ENCODE data around the gene TGOLN2.

Gene TGOLN2

DNA sequence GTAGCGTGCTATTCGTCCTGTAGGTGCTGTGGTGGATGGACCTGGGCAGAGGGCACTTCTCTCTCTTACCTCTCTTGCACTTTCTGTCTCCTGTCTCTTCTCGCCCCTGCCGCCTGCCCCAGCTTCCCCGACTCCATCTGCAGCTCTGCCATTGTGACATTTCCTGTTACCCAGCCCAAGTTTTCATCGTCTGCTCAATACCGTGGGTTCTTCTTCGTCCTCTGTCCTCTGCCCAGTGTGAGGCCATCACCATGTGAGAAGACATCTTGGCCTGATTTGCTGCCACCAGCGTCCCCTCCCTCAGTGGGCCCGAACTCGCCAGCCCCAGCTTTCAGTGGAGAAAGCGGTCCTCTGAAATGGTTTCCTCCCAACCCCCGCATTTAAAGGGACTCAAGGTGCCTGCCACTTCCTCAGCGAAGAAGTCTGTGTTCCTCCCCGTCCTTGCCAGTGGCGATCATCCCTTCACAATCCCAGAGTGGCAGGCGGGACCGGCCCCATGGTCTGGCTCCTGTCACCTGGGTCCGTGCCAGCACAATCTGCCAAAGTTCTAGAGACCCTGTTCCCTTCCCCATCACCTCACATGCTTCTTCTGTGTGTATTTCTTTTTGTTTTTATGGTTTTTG, 18.0 kb downstream of the TGOLN2 start:
- in situ Hi-C loops (cut with MboI; ENCODE audit: low sequenced_read_pairs), result loop anchor here (10.0 kb wide), 1 partner anchor 385 kb away; no protein-coding TSS in a partner anchor

- in situ Hi-C loops (cut with MboI; ENCODE audit: low sequenced_read_pairs), result loop anchor here (10.0 kb wide), 1 partner anchor 384 kb away; no protein-coding TSS in a partner anchor
These were observed 18.8 kb downstream of the TGOLN2 start for GRCh38 chr2:85308896-85309555.

GRCh38 chr2:85308201-85308600, 19.6 kb downstream of the TGOLN2 start:
- in situ Hi-C loops (cut with MboI; ENCODE audit: low sequenced_read_pairs), result loop anchor here (10.0 kb wide), 1 partner anchor 383 kb away; no protein-coding TSS in a partner anchor

GRCh38 chr2:85307527-85307897, 20.3 kb downstream of the TGOLN2 start:
- in situ Hi-C loops (cut with MboI; ENCODE audit: low sequenced_read_pairs), result loop anchor here (10.0 kb wide), 1 partner anchor 383 kb away; no protein-coding TSS in a partner anchor

DNA sequence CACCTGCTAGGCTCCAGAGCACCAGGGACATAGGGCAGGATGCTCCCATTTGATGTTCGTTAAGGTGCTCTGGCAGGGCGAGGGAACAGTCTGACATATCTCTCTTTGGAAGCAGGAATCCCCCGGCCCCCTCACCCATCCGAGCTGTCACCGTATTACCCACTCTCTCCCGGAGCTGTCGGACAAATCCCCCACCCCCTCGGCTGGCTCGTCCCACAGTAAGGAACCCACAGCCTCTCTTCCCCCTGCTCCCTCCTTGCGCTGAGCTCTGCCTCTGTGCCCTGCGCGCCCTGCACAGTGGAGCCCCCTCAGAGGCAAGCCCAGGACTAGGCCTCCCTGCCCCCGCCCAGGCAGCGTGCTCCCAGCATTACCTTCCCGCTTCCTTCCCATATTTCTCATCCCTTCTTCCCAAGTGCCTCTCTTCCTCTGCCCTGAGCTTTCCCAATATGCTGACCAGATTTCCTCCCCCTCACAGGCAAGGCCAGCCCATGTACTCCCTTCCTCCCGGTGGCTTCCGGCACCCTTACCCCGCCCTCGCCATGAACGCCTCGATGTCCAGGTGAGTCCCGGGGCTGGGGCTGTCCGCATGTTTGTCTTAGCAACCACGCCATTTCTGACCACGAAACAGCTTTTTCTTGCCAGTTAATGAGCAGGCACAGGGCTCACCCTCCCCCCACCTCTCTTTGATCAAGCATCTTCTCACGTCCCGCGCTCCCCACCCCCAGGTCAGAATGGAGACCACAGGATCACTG, 23.8 kb downstream of the TGOLN2 start:
- in situ Hi-C loops (cut with MboI; ENCODE audit: low sequenced_read_pairs), result loop anchor here (10.0 kb wide), 1 partner anchor 379 kb away; no protein-coding TSS in a partner anchor

DNA sequence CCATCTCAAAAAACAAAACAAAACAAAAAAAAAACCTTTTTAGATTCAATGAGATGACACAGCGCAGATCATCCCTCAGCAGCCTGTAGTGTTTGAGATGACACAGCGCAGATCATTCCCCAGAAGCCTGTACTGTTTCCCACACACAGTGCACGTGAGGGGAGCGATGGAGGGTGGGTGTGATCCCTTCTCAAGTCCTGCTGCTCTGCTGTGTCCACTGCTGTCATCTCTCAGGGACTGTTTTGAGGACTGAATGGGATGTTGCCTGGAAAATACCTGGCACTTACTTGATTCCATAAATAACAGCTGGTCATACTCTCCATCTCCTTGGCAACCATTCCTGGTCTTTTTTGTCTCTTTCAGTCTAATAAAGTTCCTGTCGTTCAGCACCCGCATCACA, 25.7 kb downstream of the TGOLN2 start:
- in situ Hi-C loops (cut with MboI; ENCODE audit: low sequenced_read_pairs), result loop anchor here (10.0 kb wide), 1 partner anchor 377 kb away; no protein-coding TSS in a partner anchor

GRCh38 chr2:85291425-85292023, 36.3 kb downstream of the TGOLN2 start:
- in situ Hi-C loops (cut with MboI; ENCODE audit: low sequenced_read_pairs), result loop anchor here (25.0 kb wide), 1 partner anchor 804 kb away; no protein-coding TSS in a partner anchor

- in situ Hi-C loops (cut with MboI; ENCODE audit: low sequenced_read_pairs), result loop anchor here (25.0 kb wide), 1 partner anchor 801 kb away; no protein-coding TSS in a partner anchor
These were observed 39.5 kb downstream of the TGOLN2 start for GRCh38 chr2:85288244-85288725.

- in situ Hi-C loops (cut with MboI; ENCODE audit: low sequenced_read_pairs), result loop anchor here (25.0 kb wide), 1 partner anchor 800 kb away; no protein-coding TSS in a partner anchor
These were observed 40.1 kb downstream of the TGOLN2 start for GRCh38 chr2:85287721-85288120.

DNA sequence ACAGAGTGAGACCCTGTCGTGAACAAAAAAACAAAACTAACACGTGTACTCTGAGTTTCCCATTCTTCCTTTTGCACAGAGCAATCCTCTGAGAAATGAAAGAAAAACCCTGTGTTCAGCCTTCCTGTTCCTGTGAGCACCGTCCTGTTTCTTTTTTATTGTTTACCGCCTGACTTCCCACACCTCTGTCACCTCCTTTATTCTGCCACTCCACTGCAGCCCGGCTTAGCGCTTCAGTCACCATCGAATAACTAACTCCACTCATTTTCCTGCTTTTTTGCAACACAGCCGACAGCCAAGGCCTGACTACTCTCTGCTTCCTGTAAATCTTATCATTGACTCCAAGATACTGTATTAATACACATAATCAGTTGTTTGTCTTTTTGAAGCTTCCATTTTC, 40.9 kb downstream of the TGOLN2 start:
- in situ Hi-C loops (cut with MboI; ENCODE audit: low sequenced_read_pairs), result loop anchor here (25.0 kb wide), 1 partner anchor 800 kb away; no protein-coding TSS in a partner anchor

DNA sequence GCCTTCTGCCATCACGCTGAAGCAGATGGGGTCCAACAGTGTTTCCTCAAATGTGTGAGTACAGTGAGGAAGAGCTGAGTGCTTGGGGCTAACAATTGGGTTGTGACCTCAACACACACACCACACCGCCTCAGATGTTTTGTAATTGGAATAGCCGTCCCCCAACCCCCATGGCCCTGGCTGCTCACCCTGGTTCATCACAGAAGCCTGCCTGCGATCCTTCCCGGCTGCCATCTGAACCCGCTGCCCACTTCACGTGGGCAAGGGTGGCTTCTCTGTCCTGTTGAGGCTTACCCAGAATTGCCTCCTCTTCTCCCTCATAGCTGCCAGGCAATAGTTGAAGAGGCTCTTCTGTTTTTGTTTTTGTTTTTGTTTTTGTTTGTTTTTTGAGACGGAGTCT, 44.1 kb downstream of the TGOLN2 start:
- in situ Hi-C loops (cut with MboI; ENCODE audit: low sequenced_read_pairs), result loop anchor here (25.0 kb wide), 1 partner anchor 796 kb away; no protein-coding TSS in a partner anchor

DNA sequence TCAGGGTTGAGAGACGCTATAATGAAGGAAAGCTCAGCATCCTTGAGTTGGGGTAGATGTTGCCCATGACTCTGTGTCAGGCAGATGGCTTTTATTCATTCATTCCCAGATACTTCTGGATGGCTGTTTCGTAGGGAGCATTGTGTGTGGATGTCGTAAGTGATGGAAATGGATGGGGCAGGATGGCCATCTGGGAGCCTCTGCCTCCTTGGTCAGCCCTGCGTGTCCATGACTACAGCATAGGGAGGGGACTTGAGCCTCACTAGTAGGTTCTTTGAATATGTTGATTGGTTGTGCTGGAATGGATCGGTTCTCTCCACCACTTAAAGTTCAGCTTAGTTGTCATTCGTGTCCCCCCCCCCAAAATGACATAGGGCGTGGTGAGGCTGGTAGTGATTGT, 44.9 kb downstream of the TGOLN2 start:
- in situ Hi-C loops (cut with MboI; ENCODE audit: low sequenced_read_pairs), result loop anchor here (25.0 kb wide), 1 partner anchor 796 kb away; no protein-coding TSS in a partner anchor

DNA sequence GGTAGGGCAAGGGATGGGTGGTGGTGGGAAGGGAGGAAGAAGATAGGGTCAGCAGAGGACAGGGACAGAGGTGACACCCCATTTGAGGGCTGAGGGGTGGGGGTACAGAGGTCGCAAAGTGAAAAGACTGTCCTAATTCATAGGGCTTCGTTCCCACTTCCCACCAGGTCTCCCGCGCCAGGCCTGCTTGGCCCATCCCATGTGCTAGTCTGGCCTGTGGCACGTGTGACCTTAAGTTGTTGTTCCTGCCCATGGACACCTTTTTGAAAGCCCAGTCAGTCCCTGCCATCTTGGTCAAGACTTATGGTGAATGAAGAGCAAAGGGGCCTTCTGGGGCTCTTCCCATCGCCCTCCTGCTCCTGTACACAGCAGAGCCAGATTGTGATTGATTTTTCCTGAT, 46.2 kb downstream of the TGOLN2 start:
- in situ Hi-C loops (cut with MboI; ENCODE audit: low sequenced_read_pairs), result loop anchor here (25.0 kb wide), 1 partner anchor 794 kb away; no protein-coding TSS in a partner anchor

- in situ Hi-C loops (cut with MboI; ENCODE audit: low sequenced_read_pairs), result loop anchor here (25.0 kb wide), 1 partner anchor 791 kb away; no protein-coding TSS in a partner anchor
These were observed 49.4 kb downstream of the TGOLN2 start for GRCh38 chr2:85278361-85278760.

- in situ Hi-C loops (cut with MboI; ENCODE audit: low sequenced_read_pairs), result loop anchor here (25.0 kb wide), 1 partner anchor 790 kb away; no protein-coding TSS in a partner anchor
These were observed 50.2 kb downstream of the TGOLN2 start for GRCh38 chr2:85277416-85278158.

DNA sequence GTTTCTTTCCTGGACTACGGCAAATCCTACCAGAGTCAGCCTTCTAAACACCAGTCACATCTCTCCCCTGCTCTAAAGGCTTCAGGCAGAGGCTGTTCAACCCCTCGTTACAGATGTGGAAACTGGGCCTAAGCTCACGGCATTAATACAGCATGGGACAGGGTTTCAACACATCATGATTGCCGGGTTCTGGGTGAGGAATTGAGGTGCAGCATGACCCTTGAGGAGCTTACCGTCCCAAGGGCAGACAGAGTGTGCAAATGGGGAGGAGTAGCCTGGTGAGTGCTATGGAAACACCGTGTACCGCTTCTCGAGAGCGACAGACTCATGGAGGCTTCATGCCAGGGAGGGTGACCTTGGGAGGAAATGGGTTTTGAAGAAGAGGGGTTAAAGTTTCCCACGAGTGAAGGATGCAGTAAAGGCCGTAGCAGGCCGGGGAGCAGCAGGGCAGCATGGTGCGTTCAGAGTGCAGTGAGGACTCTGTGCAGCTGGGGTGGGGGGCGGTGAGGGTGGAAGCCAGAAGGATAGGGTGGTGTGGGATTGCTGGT, 51.1 kb downstream of the TGOLN2 start:
- in situ Hi-C loops (cut with MboI; ENCODE audit: low sequenced_read_pairs), result loop anchor here (25.0 kb wide), 1 partner anchor 789 kb away; no protein-coding TSS in a partner anchor

- in situ Hi-C loops (cut with MboI; ENCODE audit: low sequenced_read_pairs), result loop anchor here (25.0 kb wide), 1 partner anchor 789 kb away; no protein-coding TSS in a partner anchor
These were observed 51.7 kb downstream of the TGOLN2 start for GRCh38 chr2:85275984-85276540.

GRCh38 chr2:85273738-85274731, 53.8 kb downstream of the TGOLN2 start:
- in situ Hi-C loops (cut with MboI; ENCODE audit: low sequenced_read_pairs), result no loop called here

All from HL-60/S4 (cell line).